ENCODE data around the gene CLEC14A. TPM values are rescaled to one million over a fixed set of nuclear protein-coding genes. Genes with fewer than 3 reads are reported as not detected.

Gene CLEC14A
- total and polyA plus RNA-seq, 8 donors = 34.7 to 73.8 (median 58.5) TPM

DNA sequence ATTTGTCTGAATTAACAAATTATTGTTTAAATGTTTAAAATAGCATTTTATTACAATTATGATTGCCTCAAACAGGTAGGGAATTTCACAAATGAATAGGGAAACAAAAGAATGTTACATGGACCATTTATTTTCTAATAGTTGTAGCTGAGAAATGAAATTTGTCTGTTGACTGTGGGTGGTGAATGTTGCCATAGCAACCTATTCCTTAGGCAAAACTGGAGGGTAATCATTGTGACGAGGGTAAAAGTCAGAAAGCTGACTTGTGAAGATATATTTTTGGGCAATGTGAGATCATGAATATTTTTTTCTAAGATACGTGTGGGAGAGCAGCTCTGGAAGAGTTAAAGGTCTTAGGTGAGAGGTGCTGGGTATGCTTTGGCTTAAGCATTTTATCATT lies 24.2 kb upstream of the CLEC14A start:
- DNase-seq = no peak
- TF ChIP-seq, protein P1, sequence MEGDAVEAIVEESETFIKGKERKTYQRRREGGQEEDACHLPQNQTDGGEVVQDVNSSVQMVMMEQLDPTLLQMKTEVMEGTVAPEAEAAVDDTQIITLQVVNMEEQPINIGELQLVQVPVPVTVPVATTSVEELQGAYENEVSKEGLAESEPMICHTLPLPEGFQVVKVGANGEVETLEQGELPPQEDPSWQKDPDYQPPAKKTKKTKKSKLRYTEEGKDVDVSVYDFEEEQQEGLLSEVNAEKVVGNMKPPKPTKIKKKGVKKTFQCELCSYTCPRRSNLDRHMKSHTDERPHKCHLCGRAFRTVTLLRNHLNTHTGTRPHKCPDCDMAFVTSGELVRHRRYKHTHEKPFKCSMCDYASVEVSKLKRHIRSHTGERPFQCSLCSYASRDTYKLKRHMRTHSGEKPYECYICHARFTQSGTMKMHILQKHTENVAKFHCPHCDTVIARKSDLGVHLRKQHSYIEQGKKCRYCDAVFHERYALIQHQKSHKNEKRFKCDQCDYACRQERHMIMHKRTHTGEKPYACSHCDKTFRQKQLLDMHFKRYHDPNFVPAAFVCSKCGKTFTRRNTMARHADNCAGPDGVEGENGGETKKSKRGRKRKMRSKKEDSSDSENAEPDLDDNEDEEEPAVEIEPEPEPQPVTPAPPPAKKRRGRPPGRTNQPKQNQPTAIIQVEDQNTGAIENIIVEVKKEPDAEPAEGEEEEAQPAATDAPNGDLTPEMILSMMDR (IDR thresholded peaks at IDR 0.05) = no peak
- Histone ChIP-seq H3K36me3 (no peaks in the 10 kb centered on the region), H3K27me3 (no peaks in the 10 kb centered on the region), H3K9me3 (no peaks in the 10 kb centered on the region), H3K4me1 (no peaks in the 10 kb centered on the region), H3K4me3 (no peak overlapping the region), H3K27ac (no peak overlapping the region)
- intact Hi-C loops (cut with DNase I) = no loop called here
- no peak for ATAC-seq

DNA sequence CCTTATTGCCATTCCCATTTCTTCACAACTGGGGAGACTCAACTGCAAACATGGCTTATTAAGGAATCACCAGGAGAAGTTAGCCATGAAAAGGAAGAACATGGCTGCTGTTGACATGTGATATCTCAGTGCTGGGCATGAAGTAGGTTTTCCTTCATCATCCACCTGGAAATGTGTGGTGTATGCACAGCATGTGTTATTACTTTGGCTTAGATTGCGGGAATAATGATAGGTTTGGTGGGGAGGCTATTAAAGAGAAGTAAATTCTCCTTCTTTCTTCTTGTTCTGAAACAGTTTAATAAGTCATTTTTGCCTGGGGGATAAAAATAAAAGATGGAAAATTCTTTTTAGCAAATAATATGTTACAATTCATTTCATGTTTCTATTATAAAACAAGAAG lies 23.7 kb upstream of the CLEC14A start:
- intact Hi-C loops (cut with DNase I) = no loop called here
- no peaks in the 10 kb centered on the region for H3K9me3 ChIP-seq
- DNase-seq = no peak
- TF ChIP-seq, protein P1 (IDR thresholded peaks at IDR 0.05) = no peak
- no peak overlapping the region for H3K27ac ChIP-seq
- ATAC-seq = no peak
- H3K27me3 ChIP-seq = no peaks in the 10 kb centered on the region
- H3K4me1 ChIP-seq = no peaks in the 10 kb centered on the region
- no peak overlapping the region for H3K4me3 ChIP-seq
- no peaks in the 10 kb centered on the region for H3K36me3 ChIP-seq

DNA sequence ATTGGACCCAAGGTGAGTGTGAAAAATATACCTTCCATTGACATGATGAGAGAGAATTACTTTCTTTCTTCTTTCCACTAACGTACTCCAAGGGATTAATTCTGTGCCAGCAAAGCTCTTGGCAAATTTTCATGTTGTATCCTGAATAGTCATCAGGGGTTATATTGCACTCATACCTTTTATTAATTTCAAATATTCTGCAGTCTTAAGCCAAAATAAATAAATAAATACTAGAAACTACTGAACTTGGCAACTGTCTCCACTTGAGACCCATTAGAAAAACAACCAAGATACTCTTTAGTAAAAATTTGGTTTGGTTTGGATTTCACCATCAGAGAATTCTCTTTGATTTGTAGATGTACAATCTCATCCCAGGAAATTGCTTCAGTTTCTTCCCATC lies 22.1 kb upstream of the CLEC14A start:
- H3K4me3 ChIP-seq = no peak overlapping the region
- no peak for DNase-seq
- no peaks in the 10 kb centered on the region for H3K9me3 ChIP-seq
- H3K36me3 ChIP-seq = no peaks in the 10 kb centered on the region
- H3K27ac ChIP-seq = no peak overlapping the region
- no peaks in the 10 kb centered on the region for H3K4me1 ChIP-seq
- no peak for ATAC-seq
- TF ChIP-seq, protein P1 (IDR thresholded peaks at IDR 0.05) = no peak
- H3K27me3 ChIP-seq = no peaks in the 10 kb centered on the region
- intact Hi-C loops (cut with DNase I) = no loop called here

DNA sequence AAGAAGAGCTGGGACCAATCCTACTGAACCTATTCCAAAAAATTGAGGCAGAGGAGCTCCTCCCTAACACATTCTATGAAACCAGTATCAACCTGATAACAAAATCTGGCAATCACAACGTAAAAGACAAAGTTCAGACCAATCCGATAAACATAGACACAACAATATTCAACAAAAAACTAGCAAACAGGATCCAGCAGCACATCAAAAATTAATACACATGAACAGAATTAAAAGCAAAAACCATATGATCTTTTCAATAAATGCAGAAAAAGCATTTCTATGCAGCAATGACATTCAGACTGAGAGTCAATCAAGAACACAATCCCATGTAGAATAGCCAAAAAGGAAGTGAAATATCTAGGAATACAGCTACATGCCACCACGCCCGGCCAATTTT lies 7.0 kb upstream of the CLEC14A start:
- no peak for DNase-seq
- Histone ChIP-seq H3K27me3 (peaks cover 0 to 1% of the 10 kb centered on the region in 2 donors), H3K4me3 (no peak overlapping the region), H3K4me1 (no peaks in the 10 kb centered on the region), H3K9me3 (peaks cover 0 to 18% of the 10 kb centered on the region in 2 donors), H3K27ac (no peak overlapping the region), H3K36me3 (no peaks in the 10 kb centered on the region)
- intact Hi-C loops (cut with DNase I) = no loop called here
- TF ChIP-seq, protein P1 (IDR thresholded peaks at IDR 0.05) = no peak
- no peak for ATAC-seq

DNA sequence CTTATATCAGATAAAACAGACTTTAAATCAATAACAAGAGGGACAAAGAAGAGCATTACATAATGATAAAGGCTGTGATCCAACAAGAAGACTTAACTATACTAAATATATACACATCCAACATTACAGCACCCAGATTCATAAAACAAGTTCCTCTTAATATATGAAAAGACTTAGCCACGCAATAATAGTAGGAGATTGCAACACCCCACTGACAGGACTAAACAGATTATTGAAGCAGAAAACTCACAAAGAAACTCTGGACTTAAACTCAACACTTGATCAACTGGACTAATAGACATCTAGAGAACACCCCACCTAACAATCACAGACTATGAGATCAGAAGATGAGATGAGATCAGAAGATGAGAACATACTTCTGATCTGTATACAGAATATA lies 5.7 kb upstream of the CLEC14A start:
- intact Hi-C loops (cut with DNase I) = no loop called here
- ATAC-seq = no peak

More for the DNA sequence above, 5.7 kb upstream of the CLEC14A start:
- Histone ChIP-seq H3K36me3 (no peaks in the 10 kb centered on the region), H3K27ac (no peak overlapping the region), H3K4me1 (peaks cover 0 to 7% of the 10 kb centered on the region in 2 donors), H3K4me3 (no peak overlapping the region), H3K9me3 (peaks cover 0 to 14% of the 10 kb centered on the region in 2 donors), H3K27me3 (peaks cover 0 to 14% of the 10 kb centered on the region in 2 donors)
- TF ChIP-seq, protein P1 (IDR thresholded peaks at IDR 0.05) = no peak
- DNase-seq = no peak

Measured in left lung (tissue), 10 donors.